GM21528 (cell line): Measurements from ENCODE around the gene SPAG6.
"Not testable (repeated sequence)": the region's sequence is repeated elsewhere in the genome, so short reads cannot be mapped to it uniquely, and the experiment has no call there.

Experiments
- ATAC-seq: cut with Tn5 transposase; IDR thresholded peaks from one replicate; pipeline ENCODE4 v1.9.1; 2021; ENCODE audit warnings: mild to moderate bottlenecking, moderate library complexity; ENCODE audit not compliant: unreplicated experiment, low FRiP score

SPAG6 gene

DNA sequence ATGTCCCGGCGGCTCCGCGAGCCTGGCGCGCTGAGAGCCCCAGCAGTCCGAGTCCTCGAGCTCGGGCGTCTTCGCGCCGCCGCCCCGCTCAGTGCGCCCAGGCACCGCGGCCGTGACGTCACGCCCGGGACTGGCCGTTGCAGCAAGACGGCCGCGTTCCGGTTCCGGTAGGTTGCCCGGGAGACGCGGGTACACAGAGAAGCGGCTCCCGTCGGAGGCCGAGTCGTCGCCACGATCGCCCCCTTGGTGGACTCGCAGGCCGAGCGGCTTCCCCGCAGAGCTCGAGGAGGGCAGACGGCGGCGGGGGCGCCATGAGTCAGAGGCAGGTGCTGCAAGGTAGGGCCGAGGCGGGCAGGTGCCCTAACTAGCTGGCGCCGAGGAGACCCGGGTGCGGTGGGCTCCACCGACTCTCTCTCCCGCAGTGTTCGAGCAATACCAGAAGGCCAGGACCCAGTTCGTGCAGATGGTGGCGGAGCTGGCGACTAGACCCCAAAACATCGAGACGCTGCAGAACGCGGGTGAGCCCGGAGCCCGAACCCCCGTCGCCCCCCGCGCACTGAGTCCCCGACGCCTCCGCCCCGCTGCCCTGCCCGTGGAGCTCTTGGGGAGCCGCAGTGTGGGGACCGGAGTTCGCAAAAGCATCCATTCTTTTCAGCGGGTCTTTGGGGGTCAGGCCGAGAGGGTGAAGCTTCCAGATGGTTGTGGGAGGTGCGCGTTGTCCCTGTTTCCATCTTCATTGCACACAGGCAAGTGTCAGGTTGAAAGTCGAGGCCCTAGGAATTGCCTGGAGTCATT is at the start of gene SPAG6:
SPAG6 (plus strand) TSS at position 196 of the 795 bp plus-strand sequence; CDS start at position 312, 116 bp downstream.
- ATAC-seq, result no peak

DNA sequence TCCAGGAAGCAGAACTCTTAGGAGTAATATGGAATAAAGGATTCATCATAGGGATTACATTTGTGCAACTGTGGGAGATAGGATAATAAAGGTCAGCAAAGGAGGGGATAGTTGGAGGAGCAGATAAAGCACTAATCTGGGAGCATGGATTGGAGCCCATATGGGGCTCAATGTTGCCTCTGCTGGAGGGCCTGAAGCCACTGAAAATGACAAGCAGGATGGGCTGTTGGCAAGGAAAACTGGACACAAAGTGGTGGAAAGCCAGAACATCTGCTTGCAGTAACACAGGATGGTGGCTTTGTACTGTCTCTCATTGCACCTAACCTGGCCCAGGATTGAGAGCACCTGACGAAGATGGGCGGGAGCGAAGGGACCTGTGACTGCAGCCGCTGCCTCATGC is 44.1 kb upstream of the SPAG6 start:
- ATAC-seq, result no peak

DNA sequence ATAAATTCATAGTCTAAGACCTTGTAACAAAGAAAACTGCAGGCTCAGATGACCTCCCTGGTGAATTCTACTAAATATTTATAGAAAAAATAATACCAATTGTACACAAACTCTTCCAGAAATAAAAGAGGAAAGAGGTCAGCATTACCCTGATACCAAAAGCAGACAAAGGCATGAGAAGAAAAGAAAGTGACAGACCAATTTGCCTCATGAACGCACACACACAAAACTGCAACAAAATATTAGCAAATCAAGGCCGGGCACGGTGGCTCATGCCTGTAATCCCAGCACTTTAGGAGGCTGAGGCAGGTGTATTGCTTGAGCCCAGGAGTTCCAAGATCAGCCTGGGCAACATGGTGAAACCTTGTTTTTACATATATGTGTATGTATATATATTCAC is 41.8 kb upstream of the SPAG6 start:
- ATAC-seq, result no peak

DNA sequence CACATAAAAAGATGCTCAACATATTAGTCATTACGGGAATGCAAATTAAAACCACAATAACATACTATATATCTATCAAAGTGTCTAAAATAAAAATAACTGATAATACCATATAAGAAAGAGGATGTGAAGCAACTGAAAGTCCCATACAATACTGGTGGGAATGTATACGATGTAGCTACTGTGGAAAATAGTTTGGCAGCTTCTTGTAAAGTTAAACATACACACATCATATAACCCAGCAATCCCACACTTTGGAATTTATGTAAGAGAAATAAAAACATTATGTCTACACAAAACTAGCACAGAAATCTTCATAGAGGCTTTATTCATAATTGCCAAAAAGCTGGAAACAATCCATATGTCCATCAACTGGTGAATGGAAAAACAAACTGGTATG is 39.6 kb upstream of the SPAG6 start:
- no peak for ATAC-seq

DNA sequence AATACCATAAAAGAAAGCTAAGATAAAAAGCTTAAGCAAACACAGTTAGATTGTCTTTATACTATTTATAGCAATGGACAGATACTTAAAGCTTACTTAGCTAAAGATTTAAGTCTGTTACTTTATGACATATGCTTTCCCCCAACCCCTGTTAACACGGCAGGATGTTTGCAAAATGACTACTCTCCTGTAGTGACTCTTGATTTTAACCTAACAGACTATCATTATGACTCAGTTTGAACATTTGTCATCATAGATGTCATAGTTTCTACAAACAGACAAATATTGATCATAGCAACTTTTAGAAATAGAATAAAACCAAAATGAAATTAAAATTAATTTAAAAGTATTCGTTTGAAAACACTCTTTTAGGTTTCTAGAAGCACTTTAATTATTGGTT is 36.9 kb upstream of the SPAG6 start:
- no peak for ATAC-seq

DNA sequence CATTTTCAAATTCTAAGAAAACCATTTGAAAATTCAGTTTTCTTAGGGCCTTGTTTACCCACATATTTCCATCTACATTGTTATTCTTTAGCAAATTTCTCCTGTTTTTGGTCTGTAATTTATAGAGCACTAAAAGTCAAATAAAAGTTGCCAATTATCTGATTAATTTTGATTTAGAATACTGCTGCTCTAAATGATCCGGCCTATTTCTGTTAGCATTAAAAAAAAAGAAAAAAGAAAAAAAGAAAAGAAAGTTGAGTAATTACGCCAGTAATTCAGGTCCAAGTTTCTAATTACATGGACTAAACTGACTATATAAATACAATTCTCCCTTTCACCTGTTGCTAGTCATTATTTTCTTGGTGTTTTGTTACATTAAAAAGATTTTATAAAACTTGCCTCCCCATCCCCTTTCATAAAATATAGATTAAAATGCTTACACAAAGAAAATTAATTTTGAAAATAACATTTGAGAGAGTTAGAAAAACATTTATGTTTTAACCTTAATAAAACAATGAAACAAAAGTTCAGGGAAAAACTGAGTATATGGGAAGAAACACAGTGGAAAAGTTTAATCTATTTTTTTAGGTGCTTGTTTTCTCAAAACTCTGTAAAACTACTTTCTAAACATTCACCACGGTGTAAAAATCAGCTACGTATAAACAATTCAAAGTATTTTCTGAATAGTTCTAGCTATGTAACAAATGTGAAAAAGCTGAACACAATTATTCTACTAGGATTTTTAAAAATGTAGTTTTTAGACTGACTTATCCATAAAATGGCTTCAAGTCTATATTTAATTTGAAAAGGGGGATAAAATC is 35.9 kb upstream of the SPAG6 start:
- no peak for ATAC-seq

DNA sequence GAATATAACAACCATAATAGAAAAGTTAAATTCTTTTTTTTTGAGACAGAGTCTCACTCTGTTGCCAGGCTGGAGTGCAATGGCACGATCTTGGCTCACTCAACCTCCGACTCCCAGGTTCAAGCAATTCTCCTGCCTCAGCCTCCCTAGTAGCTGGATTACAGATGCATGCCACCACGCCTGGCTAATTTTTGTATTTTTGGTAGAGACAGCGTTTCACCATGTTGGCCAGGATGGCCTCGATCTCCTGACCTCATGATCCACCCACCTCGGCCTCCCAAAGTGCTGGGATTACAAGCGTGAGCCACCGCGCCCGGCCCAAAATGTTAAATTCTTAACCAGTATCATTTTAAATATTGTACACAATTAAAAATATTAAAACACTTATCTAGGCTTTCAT is 35.3 kb upstream of the SPAG6 start:
- ATAC-seq, result not testable (repeated sequence)

DNA sequence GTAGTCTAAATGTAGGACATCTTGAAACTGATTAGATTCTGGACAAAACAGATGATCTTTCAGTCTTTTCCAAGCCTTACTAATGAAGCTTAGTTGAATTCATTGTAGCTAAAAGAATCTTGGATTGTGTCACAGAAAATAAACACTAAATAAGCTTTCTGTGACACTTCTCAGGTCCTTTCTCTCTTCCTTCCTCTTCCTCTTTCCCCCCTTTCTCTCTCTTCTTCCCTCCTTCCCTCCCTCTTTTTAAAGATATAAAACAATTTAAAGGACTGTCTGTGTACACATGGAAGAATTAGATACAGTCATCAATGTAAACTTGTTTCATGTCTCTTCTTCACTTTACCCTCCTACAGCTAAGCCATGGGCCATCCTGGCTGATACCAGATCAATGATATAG is 34.4 kb upstream of the SPAG6 start:
- no peak for ATAC-seq

DNA sequence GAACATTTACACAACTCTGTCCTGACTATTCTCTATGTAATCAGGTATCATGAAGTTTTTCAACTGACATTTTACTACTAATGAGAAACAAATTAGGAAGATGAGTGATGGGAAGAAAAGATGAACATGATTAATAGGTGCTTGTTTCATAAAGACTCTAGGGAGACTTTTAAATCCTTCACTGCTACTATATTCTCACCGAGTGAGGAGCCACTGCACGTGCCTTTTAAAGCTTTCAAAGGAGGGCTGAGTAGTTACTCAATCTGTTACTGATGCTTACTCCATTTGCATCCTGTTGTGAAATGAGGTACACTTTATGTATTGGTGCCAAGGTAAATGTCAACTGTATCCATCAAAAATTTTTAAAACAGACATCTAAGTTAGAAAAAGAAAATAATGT is 30.4 kb upstream of the SPAG6 start:
- no peak for ATAC-seq

DNA sequence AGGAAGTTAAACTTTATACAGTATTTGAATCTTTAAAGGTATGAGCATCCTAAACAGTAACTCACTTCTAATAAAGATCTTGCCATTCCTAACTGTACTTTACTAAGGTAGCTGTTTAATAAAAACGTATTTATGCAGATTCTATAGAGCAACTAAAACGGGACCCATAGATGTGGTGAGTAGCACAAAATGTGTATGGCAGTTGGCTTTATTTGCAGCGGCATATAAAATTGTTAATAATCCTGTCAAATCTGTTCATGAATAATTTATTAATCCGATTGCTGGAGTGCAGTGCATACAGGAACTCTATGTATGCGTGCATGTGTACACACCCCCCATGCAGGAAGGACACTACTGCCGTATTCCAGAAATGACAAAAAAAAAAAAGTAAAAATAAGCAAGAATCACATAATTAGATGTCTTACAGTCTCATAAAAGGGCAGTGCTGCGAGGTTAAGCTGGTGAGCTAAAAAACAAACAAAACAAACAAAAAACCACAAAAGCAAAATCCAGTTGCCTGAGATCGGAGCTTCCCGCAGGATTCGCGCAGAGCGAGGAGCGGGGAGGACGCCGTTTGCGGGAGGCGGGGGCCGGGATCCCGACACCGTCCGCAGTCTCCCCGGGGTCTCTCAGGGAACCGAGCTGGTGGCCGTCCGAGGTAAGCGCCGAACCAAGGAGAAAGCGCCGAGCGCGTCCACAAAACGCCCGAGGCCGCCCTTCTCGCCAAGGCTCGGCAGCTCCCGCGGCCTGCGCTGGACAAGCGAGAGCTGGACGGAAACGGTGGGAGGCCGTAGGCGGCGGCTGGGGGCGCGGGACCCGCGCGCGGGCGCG is 29.6 kb upstream of the SPAG6 start:
- ATAC-seq, result peak; percentile 31

DNA sequence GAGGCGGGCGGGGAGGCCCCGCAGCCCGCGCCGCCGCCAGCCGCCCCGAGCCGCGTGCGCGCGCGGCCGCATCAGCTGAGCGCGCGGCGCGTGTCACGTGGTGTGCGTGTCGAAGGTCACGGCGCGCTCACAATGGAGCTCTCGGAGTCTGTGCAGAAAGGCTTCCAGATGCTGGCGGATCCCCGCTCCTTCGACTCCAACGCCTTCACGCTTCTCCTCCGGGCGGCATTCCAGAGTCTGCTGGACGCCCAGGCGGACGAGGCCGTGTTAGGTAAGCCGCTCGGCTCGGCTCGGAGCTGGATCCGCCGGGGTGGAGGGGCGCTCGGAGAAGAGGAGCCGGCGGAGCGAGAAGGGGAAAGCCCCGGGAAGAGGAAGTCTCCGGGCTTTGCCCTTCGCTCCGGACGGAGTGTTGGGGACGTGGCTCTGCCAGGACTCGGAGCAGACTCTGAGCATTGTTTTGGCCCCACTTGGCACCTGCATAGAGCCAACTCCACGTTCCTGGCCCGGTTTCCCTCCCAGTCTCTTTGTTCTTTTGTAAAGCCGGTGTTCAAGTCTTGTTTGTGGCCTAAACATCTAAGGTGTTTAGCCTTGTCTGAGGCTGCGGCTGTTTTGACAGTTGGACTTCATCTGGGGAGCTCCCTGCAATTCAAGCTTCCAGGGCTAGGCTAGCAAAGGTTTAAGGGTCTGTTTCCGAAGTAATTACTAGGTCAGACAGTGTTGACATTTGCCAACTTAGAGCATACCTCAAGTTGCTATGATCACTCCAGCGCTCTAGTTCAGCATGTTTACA is 28.8 kb upstream of the SPAG6 start, which contains the start of gene COMMD3:
COMMD3 (plus strand) TSS at position 103 of the 790 bp plus-strand sequence; CDS start at position 133, 30 bp downstream.
- peak; percentile 61 for ATAC-seq

DNA sequence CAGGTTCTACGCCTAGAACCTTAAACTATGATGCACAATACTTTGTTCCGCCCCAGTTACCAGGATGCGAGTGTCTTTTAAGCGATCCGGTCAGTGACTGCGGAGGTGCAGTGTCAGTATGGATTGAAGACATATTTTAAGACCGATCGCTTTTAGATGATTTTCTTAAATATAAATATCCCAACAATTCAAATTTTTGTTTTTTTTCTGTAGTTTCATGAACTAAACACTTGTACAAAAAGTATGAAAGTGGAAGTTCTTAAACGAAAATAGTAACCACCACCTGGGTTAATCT is 28.3 kb upstream of the SPAG6 start:
- ATAC-seq, result peak; percentile 31

DNA sequence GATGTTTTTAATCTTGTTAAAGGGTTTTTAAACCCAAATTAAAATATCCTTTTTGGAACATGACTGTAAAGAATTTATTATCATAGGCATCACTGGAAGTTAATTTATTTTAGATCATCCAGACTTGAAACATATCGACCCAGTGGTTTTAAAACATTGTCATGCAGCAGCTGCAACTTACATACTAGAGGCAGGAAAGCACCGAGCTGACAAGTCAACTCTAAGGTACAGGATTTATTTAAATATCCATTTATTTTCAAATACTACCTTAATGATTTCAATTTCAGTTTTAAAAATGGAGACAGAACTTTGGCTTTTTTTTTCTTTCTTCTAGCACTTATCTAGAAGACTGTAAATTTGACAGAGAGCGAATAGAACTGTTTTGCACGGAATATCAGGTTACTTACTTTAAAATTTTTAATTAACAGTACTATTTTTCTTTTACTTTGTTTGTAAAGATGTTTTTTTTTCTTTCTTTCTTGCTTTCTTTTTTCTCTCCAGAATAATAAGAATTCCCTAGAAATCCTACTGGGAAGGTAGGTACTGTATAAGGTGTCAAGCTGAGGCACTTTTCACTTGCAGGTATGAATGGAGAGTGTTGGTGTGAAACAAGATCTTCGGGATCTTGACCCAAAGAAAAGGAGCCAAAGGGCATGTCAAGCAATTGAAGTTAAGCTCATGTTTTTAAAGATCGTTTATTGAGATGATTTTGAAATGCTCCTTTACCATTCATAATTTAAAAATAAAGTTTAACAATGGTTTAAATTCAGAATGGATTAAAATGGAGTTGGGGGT is 27.3 kb upstream of the SPAG6 start:
- no peak for ATAC-seq

DNA sequence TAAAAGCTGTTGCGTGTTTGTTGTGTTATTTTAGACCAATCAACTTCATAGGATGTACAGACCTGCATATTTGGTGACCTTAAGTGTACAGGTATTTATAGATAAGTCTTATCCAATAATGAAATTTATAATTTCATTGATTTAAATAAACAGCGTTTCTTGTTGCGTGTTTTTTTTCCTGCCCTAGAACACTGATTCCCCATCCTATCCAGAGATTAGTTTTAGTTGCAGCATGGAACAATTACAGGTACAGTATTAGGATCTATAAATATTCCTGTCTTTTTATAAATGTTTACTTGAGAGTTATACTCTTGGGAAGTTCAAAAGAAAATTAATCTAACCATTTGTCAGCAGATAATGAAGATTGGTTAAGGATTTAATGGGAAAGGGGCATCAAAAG is 26.5 kb upstream of the SPAG6 start:
- no peak for ATAC-seq

DNA sequence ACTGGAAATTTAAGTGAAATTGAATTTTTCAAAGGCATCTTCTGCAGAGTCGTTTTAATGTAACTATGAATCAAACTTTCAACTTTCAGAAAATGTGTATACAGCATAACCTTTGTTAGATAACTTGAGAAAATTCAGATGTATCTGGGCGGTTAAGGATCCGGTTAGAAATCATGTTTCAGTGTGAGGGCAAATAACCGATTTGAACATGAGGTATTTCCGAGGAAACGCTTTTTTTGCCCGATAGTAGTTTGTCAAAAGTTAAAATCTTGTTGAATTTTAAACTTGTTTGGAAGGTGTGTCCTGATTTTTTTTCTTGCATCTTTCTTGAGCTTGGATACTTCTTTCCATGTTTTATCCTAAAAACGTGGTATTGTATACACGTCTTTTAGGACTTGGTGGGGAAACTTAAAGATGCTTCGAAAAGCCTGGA is 25.7 kb upstream of the SPAG6 start:
- no peak for ATAC-seq

DNA sequence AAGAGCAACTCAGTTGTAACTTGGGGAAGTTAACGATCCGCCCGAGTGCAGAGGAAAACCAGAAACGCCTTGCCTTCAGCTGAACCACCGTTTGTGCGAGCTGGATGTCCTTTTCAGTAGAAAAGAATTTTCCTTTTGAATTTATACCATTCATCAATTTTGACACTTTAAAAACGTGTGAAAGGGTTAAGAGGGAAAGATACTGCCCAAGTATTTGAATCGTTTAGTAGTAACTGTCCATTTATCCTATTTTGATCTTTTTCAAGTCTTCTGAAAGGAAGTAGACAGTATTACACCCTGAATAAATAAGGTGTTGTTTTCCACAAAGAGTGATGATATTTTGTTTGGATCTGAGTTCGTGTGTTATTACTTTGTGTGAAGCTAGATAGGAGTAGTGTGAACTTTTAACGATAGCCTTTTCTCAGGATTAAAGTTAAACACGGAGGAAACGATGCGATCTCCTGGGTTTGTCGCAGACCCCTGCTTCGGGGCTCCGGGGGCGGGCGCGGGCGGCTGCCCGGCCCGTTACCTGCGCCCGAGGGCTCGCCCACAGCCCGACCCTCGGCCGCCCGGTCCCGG is 25.2 kb upstream of the SPAG6 start:
- no peak for ATAC-seq

DNA sequence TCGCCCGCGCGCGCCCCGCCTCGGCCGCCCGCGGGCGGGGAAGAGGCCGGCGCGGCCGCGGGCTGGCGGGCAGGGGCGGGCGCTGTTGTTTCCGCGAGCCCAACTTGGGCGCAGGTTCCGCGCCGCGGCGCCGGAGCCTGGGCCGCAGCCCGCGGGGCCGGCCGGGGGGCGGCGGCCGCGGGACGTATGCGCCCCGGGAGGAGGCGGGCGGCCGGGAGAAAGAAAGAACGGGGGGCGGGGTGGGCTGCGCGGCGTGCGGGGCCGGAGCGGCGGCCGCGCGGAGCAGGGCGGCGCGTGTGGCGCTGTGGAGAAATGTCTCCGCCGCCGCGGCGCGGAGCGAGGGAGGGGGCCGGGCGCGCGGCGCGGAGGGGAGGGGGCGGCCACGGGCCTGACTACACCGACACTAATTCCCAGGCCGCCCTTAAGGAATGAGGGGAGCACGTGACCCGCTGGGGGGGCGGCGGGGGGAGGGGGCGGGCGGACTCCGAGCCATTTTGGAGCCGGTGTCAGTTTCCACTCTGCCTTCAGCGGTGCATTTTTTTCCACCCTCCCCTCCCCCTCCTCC is 24.6 kb upstream of the SPAG6 start, which contains the start of gene BMI1:
BMI1 (plus strand) TSS at position 509 of the 565 bp plus-strand sequence. CDS start 5,351 bp downstream, outside the sequence.
- ATAC-seq, result peak; percentile 28

DNA sequence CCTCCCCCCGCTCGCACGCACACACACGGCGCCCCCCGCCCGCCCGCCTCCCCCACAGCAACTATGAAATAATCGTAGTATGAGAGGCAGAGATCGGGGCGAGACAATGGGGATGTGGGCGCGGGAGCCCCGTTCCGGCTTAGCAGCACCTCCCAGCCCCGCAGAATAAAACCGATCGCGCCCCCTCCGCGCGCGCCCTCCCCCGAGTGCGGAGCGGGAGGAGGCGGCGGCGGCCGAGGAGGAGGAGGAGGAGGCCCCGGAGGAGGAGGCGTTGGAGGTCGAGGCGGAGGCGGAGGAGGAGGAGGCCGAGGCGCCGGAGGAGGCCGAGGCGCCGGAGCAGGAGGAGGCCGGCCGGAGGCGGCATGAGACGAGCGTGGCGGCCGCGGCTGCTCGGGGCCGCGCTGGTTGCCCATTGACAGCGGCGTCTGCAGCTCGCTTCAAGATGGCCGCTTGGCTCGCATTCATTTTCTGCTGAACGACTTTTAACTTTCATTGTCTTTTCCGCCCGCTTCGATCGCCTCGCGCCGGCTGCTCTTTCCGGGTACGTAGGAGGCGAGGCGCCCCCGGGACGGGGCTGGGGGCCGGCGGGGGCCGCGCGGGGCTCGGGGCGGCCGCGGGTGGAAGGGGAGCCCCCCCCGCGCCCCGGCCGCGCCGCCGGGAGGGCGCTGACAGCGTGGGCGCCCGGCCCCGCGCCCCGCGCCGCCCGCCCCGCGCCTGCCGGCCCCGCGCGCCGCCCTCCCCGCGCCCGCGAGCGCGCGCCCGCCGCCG is 24.0 kb upstream of the SPAG6 start:
- ATAC-seq, result no peak
